HEK293 (cell line): Measurements from ENCODE around the gene OSTF1.

Experiments
- MZF1 ChIP-seq: fragments of 450-650 bp; formaldehyde crosslinking; IDR thresholded peaks from 2 replicates; pipeline ENCODE4 v1.5.1; 2017; ENCODE audit warnings: missing biosample characterization, missing genetic modification characterization, borderline replicate concordance
- ZNF501 ChIP-seq: fragments of 450-650 bp; formaldehyde crosslinking; IDR thresholded peaks from 2 replicates; pipeline ENCODE4 v1.5.1; 2016; ENCODE audit warnings: missing biosample characterization, missing genetic modification characterization
- ZNF701 ChIP-seq: fragments of 450-650 bp; formaldehyde crosslinking; IDR thresholded peaks from 2 replicates; pipeline ENCODE4 v1.5.1; 2016; ENCODE audit warnings: missing biosample characterization, missing genetic modification characterization

GRCh38 chr9:75039009-75039408 is 49.3 kb upstream of the OSTF1 start:
- TF ChIP-seq ZNF501 = no peak
- TF ChIP-seq MZF1 (tag by site-specific recombination) = no peak
- TF ChIP-seq ZNF701 (tag by site-specific recombination) = no peak
